ENCODE measurements around the gene MED29.

GRCh38 chr19:39433480-39434079, 42.4 kb downstream of the MED29 start:
- TF ChIP-seq POLR2A (IDR thresholded peaks at IDR 0.05; ENCODE audit: low read length) (no peak), GATA1 (IDR thresholded peaks at IDR 0.05; ENCODE audit: low read depth, low read length) (no peak)

Data from erythroblast (primary cell).